Bronchial epithelial cell (primary cell): ENCODE measurements around the gene CTU2. TPM values are rescaled to one million over a fixed set of nuclear protein-coding genes. Genes with fewer than 3 reads are reported as not detected.
"Not testable (repeated sequence)": the region's sequence is repeated elsewhere in the genome, so short reads cannot be mapped to it uniquely, and the experiment has no call there.

ENCODE experiments used
- DNase-seq: peaks from one replicate; pipeline ENCODE4 v3.0.0-alpha.2; 2010; ENCODE audit warnings: low read depth
- FAIRE-seq: peaks from 2 replicates; lab custom pipeline; 2011; peaks lifted over from hg19 to GRCh38; lab: Jason Lieb, UNC
- H3K27me3 ChIP-seq: 2 replicates; pipeline ENCODE4 v1.5.1; 2011; ENCODE audit warnings: low read length; ENCODE audit not compliant: control insufficient read depth, insufficient read depth
- H3K36me3 ChIP-seq: 2 replicates; pipeline ENCODE4 v1.5.1; 2011; ENCODE audit warnings: low read length; ENCODE audit not compliant: control insufficient read depth, insufficient read depth
- H3K4me3 ChIP-seq: 2 replicates; pipeline ENCODE4 v1.5.1; 2011; ENCODE audit warnings: mild to moderate bottlenecking, low read depth, low read length, control low read depth
- total RNA-seq: library from RNA; depleted of rRNA; stranded (reverse); fragments of >200 nt; gene quantifications from 2 replicates; pipeline ENCODE4 v1.2.1, GENCODE V29; 2014
- TF ChIP-seq, protein P1 (sequence below): IDR thresholded peaks from 2 replicates; pipeline ENCODE4 v1.5.1; 2011; ENCODE audit warnings: mild to moderate bottlenecking, moderate library complexity, low read length, control low read depth, inconsistent platforms; ENCODE audit not compliant: insufficient read depth, severe bottlenecking

CTU2 gene
- total RNA-seq, 1 donor from 2014 or later, result 31.1 TPM

DNA sequence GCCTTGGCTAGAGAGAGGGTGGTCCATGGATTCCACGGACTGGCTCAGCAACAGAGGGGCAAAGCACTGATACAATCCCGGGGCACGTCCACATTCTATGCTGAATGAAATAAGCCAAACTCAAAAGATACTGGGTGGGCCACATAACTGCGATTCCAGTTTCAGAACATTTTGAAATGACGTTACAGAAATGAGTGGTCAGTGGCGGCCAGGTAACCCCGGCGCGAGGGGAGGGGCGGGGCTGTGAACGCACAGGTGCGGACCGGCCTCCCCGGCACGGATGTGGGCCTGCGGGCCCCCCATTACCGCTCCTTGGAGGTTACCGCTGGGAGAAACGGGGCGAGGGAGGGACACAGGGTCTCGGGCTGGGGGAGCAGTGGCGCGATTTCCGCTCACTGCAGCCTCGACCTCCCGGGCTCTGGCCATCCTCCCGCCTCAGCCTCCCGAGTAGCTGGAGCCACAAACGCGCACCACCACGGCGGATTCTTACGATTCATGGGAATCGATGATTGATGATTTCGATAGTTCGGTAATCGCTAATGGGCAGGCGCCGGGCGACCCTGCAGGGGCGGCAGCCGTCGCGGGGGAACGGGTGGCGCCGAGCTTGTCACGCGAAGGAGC lies 44.0 kb upstream of the CTU2 start:
- peak overlapping the region; percentile 98 for H3K4me3 ChIP-seq
- H3K36me3 ChIP-seq, result no peaks in the 10 kb centered on the region
- TF ChIP-seq, protein P1, sequence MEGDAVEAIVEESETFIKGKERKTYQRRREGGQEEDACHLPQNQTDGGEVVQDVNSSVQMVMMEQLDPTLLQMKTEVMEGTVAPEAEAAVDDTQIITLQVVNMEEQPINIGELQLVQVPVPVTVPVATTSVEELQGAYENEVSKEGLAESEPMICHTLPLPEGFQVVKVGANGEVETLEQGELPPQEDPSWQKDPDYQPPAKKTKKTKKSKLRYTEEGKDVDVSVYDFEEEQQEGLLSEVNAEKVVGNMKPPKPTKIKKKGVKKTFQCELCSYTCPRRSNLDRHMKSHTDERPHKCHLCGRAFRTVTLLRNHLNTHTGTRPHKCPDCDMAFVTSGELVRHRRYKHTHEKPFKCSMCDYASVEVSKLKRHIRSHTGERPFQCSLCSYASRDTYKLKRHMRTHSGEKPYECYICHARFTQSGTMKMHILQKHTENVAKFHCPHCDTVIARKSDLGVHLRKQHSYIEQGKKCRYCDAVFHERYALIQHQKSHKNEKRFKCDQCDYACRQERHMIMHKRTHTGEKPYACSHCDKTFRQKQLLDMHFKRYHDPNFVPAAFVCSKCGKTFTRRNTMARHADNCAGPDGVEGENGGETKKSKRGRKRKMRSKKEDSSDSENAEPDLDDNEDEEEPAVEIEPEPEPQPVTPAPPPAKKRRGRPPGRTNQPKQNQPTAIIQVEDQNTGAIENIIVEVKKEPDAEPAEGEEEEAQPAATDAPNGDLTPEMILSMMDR, result no peak
- no peak for FAIRE-seq
- H3K27me3 ChIP-seq, result no peaks in the 10 kb centered on the region
- DNase-seq, result no peak

DNA sequence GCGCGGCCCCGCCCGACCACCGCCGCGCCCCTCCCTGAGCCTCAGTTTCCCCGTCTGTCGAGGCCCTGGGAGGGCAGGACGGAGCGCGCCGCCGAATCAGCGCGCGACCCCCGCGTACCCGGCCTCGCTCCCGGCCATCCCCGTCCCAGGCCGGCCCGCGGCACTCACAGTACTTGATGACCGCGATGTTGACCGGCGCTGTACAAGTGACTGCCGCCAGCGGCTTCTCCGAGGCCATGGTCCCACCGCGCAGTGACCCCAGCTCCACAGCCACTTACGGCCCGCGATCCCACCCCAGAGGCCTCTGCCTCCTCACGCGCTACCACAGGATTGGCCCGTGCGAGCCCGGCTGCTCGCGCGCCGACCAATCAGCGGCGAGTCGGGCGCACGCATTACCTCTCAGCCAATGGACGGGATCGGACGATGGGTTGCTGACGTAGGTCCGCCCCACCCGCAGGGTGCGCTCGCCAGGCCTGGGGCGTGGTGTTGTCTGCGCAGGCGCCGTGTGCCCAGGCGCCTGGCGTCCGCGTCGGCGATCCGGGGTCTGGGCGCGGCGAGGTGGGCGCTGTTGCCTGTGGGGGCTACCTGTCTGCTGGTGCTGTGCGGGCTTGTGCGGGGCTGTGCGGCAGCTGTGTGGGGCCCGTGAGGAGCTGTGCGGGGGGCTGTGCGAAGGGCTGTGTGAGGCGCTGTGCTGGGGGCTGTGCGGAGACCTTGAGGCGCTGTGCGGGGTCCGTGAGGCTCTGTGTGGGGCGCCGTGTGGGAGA lies 43.3 kb upstream of the CTU2 start, which contains the start of gene MVD:
Gene MVD (minus strand): TSS at position 249 of the 764 bp plus-strand sequence. CDS start 11 bp downstream, at position 238.
- no peak for FAIRE-seq
- Histone ChIP-seq H3K36me3 (no peaks in the 10 kb centered on the region), H3K27me3 (no peaks in the 10 kb centered on the region), H3K4me3 (peak within 1 kb of the TSS; percentile 98)
- TF ChIP-seq, protein P1, result no peak
- DNase-seq, result peak; percentile 92

DNA sequence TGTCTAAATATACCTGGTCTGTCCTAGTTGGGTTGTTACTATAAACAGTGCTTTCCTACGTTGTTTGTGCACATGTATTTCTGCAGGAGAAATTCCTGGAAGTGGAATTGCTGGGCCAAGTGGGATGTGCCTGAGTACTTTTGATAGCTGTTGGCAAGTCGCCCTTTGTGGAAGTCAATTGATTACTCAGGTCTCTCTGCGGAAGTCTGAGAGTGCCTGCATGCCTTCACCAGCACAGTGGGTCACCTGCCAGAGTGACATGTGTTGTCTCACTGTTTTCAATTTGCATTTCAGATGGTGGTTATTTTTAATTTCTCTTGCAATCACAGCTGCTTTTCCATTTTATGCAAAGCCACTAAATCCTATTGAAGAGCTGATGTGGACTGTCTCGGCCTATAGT lies 41.2 kb upstream of the CTU2 start:
- TF ChIP-seq, protein P1, result no peak
- no peaks in the 10 kb centered on the region for H3K27me3 ChIP-seq
- no peak overlapping the region for H3K4me3 ChIP-seq
- FAIRE-seq (no peak), DNase-seq (no peak)
- H3K36me3 ChIP-seq, result no peaks in the 10 kb centered on the region

DNA sequence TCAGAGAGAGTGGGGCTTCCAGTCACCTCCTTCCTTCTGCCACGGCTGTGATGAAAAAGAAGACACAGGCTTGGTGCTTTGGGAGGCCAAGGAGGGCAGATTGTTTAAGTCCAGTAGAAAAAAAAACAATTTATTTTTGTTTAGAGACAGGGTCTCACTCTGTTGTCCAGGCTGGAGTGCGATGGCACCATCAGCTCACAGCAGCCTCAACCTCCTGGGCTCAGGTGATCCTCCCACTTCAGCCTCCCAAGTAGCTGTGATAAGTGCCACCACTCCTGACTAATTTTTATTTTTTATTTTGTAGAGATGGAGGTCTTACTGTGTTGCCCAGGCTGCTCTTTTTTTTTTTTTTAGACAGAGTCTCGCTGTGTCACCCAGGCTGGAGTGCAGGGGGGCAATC lies 40.7 kb upstream of the CTU2 start:
- Histone ChIP-seq H3K36me3 (no peaks in the 10 kb centered on the region), H3K27me3 (no peaks in the 10 kb centered on the region), H3K4me3 (no peak overlapping the region)
- TF ChIP-seq, protein P1, result no peak
- FAIRE-seq, result no peak
- DNase-seq, result no peak

DNA sequence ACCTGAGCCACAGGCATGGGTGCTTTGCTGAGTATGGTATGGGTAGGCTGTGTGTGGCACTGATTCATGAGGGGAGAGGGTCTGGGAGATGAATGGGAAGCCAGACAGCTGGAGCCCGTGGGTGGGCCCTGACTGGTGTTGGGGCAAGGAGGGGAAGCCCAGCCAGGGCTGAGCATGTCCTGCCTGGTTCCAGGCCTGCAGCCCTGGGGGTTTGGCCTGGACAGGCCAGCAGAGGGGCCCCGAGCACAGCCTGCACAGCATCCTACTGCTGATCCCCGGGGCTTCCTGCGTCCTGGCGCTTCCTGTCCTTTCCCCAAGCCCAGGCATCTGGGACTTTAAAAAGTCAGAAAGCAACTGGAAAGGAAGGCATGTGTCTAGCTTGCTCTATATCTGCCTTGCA lies 38.8 kb upstream of the CTU2 start:
- no peak overlapping the region for H3K4me3 ChIP-seq
- DNase-seq (no peak), FAIRE-seq (no peak)
- H3K36me3 ChIP-seq, result no peaks in the 10 kb centered on the region
- H3K27me3 ChIP-seq, result no peaks in the 10 kb centered on the region
- TF ChIP-seq, protein P1, result no peak

DNA sequence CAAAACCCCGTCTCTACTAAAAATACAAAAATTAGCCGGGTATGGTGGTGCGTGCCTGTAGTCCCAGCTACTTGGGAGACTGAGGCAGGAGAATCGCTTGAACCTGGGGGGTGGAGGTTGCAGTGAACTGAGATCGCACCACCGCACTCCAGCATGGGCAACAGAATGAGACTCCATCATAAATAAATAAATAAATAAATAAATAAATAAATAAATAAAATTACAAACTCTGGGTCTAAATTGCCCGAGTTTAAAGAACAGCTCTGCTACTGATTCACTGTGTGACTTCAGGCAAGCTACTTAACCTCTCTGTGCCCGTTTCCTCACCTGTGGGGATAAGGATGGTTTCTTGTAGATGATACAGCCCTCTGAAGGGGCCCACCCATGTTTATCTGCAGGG lies 36.8 kb upstream of the CTU2 start:
- H3K27me3 ChIP-seq, H3K36me3 ChIP-seq, FAIRE-seq, DNase-seq, H3K4me3 ChIP-seq: not testable (repeated sequence)
